ENCODE measurements around the gene DYNC1LI1.

GRCh38 chr3:32601722-32602121 is 31.1 kb upstream of the DYNC1LI1 start:
- TF ChIP-seq CTCF (IDR thresholded peaks at IDR 0.05), result no peak
- TF ChIP-seq CHD2 (IDR thresholded peaks at IDR 0.05; ENCODE audit: low read length, partially characterized antibody), result no peak
- no peak for TF ChIP-seq USF2 (IDR thresholded peaks at IDR 0.05; ENCODE audit: borderline replicate concordance, low read depth, low read length)
- no peak for TF ChIP-seq POLR2AphosphoS5 (IDR thresholded peaks at IDR 0.05; ENCODE audit: low read depth, low read length)
- TF ChIP-seq EP300 (IDR thresholded peaks at IDR 0.05; ENCODE audit: borderline replicate concordance in 1 of 2, low read depth in 1 of 2, low read length in 1 of 2), result no peak
- no peak for TF ChIP-seq TCF12 (IDR thresholded peaks at IDR 0.05)
- no peak for TF ChIP-seq TEAD4 (IDR thresholded peaks at IDR 0.05; ENCODE audit: borderline replicate concordance, insufficient read depth)
- TF ChIP-seq ZBTB33 (IDR thresholded peaks at IDR 0.05; ENCODE audit: borderline replicate concordance, low read depth), result no peak
- TF ChIP-seq RCOR1 (IDR thresholded peaks at IDR 0.05; ENCODE audit: low read length), result no peak
- no peak for TF ChIP-seq SIN3A (IDR thresholded peaks at IDR 0.05; ENCODE audit: borderline replicate concordance, low read depth, low read length)
- no peak for TF ChIP-seq EZH2phosphoT487 (IDR thresholded peaks at IDR 0.05; ENCODE audit: borderline replicate concordance, low read depth)
- TF ChIP-seq FOXJ3 (CRISPR knock-in tag; IDR thresholded peaks at IDR 0.05), result no peak
- TF ChIP-seq RXRA (IDR thresholded peaks at IDR 0.05; ENCODE audit: borderline replicate concordance, low read depth), result no peak

All from SK-N-SH (cell line).